NCI-H2196 (cell line): ENCODE data around the gene GNG4.

ENCODE experiments used
- DNase-seq: peaks from one replicate; lab custom pipeline; 2025; ENCODE audit not compliant: unreplicated experiment; lab: John Stamatoyannopoulos, UW

The GNG4 gene

GRCh38 chr1:235500971-235501540, 148.5 kb downstream of the GNG4 start:
- no peak for DNase-seq
